Right lobe of liver (tissue), 4 donors: ENCODE results near the gene TMEM203.

Experiments
- POLR2A ChIP-seq: fragments of 450-650 bp; IDR thresholded peaks from one replicate; pipeline ENCODE4 v1.6.1; 2017; ENCODE audit warnings: antibody characterized with exemption, mild to moderate bottlenecking
- TF ChIP-seq, protein P1 (sequence below), 4 donors: fragments of 200-600 bp in 3 of 4; fragments of 450-650 bp in 1 of 4; IDR thresholded peaks; one replicate each; pipeline versions ENCODE4 v1.5.1 to v1.8.0; 2016 to 2022; ENCODE audit warnings: antibody characterized with exemption in 4 of 4, mild to moderate bottlenecking in 2 of 4
- donor health status: DM: no; HTN: no; CAD: no.
- donor health status: DM: no; HTN: no; CAD: no.
- donor health status: DM: no; HTN: yes; CAD: no.

DNA sequence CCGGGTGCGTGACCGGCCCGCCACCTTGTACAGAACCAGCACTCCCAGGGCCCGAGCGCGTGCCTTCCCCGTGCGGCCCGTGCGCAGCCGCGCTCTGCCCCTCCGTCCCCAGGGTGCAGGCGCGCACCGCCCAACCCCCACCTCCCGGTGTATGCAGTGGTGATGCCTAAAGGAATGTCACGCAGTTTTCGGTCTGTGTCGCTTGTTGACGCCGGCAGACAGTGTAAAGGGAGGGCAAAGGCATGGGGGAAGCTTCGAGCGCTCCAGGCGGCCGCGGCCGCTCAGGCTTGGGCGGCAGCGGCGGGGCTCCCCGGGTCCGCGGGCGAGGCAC lies 36.9 kb downstream of the TMEM203 start:
- no peak for TF ChIP-seq POLR2A
- TF ChIP-seq, protein P1, sequence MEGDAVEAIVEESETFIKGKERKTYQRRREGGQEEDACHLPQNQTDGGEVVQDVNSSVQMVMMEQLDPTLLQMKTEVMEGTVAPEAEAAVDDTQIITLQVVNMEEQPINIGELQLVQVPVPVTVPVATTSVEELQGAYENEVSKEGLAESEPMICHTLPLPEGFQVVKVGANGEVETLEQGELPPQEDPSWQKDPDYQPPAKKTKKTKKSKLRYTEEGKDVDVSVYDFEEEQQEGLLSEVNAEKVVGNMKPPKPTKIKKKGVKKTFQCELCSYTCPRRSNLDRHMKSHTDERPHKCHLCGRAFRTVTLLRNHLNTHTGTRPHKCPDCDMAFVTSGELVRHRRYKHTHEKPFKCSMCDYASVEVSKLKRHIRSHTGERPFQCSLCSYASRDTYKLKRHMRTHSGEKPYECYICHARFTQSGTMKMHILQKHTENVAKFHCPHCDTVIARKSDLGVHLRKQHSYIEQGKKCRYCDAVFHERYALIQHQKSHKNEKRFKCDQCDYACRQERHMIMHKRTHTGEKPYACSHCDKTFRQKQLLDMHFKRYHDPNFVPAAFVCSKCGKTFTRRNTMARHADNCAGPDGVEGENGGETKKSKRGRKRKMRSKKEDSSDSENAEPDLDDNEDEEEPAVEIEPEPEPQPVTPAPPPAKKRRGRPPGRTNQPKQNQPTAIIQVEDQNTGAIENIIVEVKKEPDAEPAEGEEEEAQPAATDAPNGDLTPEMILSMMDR (IDR thresholded peaks at IDR 0.05) = no peak
